OCI-LY1 (cell line): ENCODE measurements around the gene REXO4.
"Not testable (repeated sequence)": the region's sequence is repeated elsewhere in the genome, so short reads cannot be mapped to it uniquely, and the experiment has no call there.

Experiments used
- H2AFZ ChIP-seq: fragments of 200-600 bp; sonication (generic), shearing (Covaris generic); 2 replicates; pipeline ENCODE4 v1.6.0; 2014; ENCODE audit warnings: antibody characterized with exemption, mild to moderate bottlenecking, low read length
- H3F3A ChIP-seq: fragments of 200-600 bp; sonication (generic), shearing (Covaris generic); 2 replicates; pipeline ENCODE4 v1.6.0; 2014; ENCODE audit warnings: mild to moderate bottlenecking, antibody characterized with exemption, low read length, moderate library complexity; ENCODE audit not compliant: insufficient read depth
- H3K27ac ChIP-seq: fragments of 200-600 bp; sonication (generic); 2 replicates; pipeline ENCODE4 v1.5.1; 2014; ENCODE audit warnings: low read length, mixed run types, mild to moderate bottlenecking, low read depth; ENCODE audit not compliant: poor library complexity, severe bottlenecking
- H3K27me3 ChIP-seq: fragments of 200-600 bp; sonication (generic); 2 replicates; pipeline ENCODE4 v1.6.0; 2014; ENCODE audit warnings: antibody characterized with exemption, mild to moderate bottlenecking, low read length, moderate library complexity; ENCODE audit not compliant: insufficient read depth
- H3K36me3 ChIP-seq: fragments of 200-600 bp; sonication (generic); 2 replicates; pipeline ENCODE4 v1.6.1; 2014; ENCODE audit warnings: mild to moderate bottlenecking, antibody characterized with exemption, low read length, moderate library complexity, mixed read lengths; ENCODE audit not compliant: insufficient read depth
- H3K4me1 ChIP-seq: fragments of 200-600 bp; sonication (generic); 2 replicates; pipeline ENCODE4 v1.5.1; 2014; ENCODE audit warnings: mild to moderate bottlenecking, low read length, moderate library complexity; ENCODE audit not compliant: insufficient read depth, severe bottlenecking
- H3K4me2 ChIP-seq: fragments of 200-600 bp; sonication (generic), shearing (Covaris generic); 2 replicates; pipeline ENCODE4 v1.6.1; 2014; ENCODE audit warnings: low read length
- H3K4me3 ChIP-seq: fragments of 200-600 bp; sonication (generic); 2 replicates; pipeline ENCODE4 v1.5.1; 2014; ENCODE audit warnings: low read length, low read depth, mild to moderate bottlenecking, mixed read lengths; ENCODE audit not compliant: poor library complexity, severe bottlenecking
- H3K79me2 ChIP-seq: fragments of 200-600 bp; shearing (Covaris generic); 2 replicates; pipeline ENCODE4 v1.6.1; 2016; ENCODE audit warnings: mixed run types, low read length, mixed read lengths; ENCODE audit not compliant: insufficient read depth
- H3K9ac ChIP-seq: fragments of 200-600 bp; sonication (generic), shearing (Covaris generic); 2 replicates; pipeline ENCODE4 v1.6.1; 2014; ENCODE audit warnings: mild to moderate bottlenecking, low read length, mixed read lengths
- H3K9me2 ChIP-seq: fragments of 200-600 bp; sonication (generic), shearing (Covaris generic); 2 replicates; pipeline ENCODE4 v1.6.1; 2014; ENCODE audit warnings: low read depth, mild to moderate bottlenecking, low read length, mixed read lengths
- H3K9me3 ChIP-seq: fragments of 200-600 bp; shearing (Covaris generic); 2 replicates; pipeline ENCODE4 v1.6.1; 2014; ENCODE audit warnings: low read length, mixed read lengths
- H4K20me1 ChIP-seq: fragments of 200-600 bp; sonication (generic), shearing (Covaris generic); 2 replicates; pipeline ENCODE4 v1.6.0; 2016; ENCODE audit warnings: mild to moderate bottlenecking, low read length; ENCODE audit not compliant: insufficient read depth
- EZH2 ChIP-seq: fragments of 200-600 bp; sonication (generic), shearing (Covaris generic); IDR thresholded peaks from 2 replicates; pipeline ENCODE4 v1.8.0; 2017; ENCODE audit warnings: borderline replicate concordance, mixed run types, mild to moderate bottlenecking, antibody characterized with exemption, low read length, moderate library complexity, mixed read lengths
- TF ChIP-seq, protein P1 (sequence below): fragments of 200-600 bp; sonication (generic), shearing (Covaris generic); IDR thresholded peaks from 2 replicates; pipeline ENCODE4 v1.5.1; 2017; ENCODE audit warnings: mild to moderate bottlenecking, antibody characterized with exemption, low read length, moderate library complexity, mixed read lengths

REXO4 gene

DNA sequence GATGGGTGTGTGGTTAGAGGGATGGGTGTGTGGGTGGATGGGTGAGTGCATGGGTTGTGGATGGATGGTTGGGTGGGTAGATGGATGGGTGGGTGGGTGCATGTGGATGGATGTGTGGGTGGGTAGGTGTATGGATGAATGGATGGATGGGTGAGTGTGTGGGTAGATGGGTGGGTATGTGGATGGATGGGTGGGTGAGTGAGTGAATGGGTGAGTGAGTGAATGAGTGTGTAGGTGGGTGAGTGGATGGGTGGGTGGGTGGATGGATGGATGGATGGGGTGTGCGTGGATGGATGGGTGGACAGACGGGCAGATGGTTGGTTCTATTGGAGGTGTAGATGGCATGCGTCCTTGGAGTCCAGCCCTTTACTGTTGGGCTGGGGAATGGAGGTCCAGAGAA, 24.4 kb downstream of the REXO4 start:
- H3K79me2 ChIP-seq: no peaks in the 10 kb centered on the region
- no peak for TF ChIP-seq EZH2
- TF ChIP-seq, protein P1, sequence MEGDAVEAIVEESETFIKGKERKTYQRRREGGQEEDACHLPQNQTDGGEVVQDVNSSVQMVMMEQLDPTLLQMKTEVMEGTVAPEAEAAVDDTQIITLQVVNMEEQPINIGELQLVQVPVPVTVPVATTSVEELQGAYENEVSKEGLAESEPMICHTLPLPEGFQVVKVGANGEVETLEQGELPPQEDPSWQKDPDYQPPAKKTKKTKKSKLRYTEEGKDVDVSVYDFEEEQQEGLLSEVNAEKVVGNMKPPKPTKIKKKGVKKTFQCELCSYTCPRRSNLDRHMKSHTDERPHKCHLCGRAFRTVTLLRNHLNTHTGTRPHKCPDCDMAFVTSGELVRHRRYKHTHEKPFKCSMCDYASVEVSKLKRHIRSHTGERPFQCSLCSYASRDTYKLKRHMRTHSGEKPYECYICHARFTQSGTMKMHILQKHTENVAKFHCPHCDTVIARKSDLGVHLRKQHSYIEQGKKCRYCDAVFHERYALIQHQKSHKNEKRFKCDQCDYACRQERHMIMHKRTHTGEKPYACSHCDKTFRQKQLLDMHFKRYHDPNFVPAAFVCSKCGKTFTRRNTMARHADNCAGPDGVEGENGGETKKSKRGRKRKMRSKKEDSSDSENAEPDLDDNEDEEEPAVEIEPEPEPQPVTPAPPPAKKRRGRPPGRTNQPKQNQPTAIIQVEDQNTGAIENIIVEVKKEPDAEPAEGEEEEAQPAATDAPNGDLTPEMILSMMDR: no peak
- H3K4me3 ChIP-seq: no peak overlapping the region
- no peak overlapping the region for H2AFZ ChIP-seq
- no peaks in the 10 kb centered on the region for H3K9me3 ChIP-seq
- no peaks in the 10 kb centered on the region for H3F3A ChIP-seq
- no peak overlapping the region for H3K27ac ChIP-seq
- no peak overlapping the region for H3K9ac ChIP-seq
- H3K4me2 ChIP-seq: no peak overlapping the region
- no peaks in the 10 kb centered on the region for H3K4me1 ChIP-seq
- no peaks in the 10 kb centered on the region for H3K9me2 ChIP-seq
- H3K36me3 ChIP-seq: no peaks in the 10 kb centered on the region; the same call in 1 of the 2 replicates
- H3K27me3 ChIP-seq: peaks cover 11% of the 10 kb centered on the region
- no peaks in the 10 kb centered on the region for H4K20me1 ChIP-seq

DNA sequence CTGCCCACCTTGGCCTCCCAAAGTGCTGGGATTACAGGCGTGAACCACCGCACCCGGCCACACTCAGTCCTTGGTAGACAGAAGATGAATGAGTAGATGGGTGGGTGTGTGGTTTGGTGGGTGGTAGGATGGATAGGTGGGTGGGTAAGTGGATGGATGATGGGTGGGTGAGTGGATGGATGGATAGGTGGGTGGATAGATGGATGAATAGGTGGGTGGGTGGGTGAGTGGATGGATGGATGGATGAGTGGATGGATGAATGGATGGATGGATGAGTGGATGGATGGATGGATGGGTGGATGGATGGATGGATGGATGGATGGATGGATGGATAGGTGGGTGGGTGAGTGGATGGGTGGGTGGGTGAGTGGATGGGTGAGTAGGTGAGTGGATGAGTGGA, 25.5 kb downstream of the REXO4 start:
- not testable (repeated sequence) for H3K27ac ChIP-seq, H3K4me1 ChIP-seq, H3K4me3 ChIP-seq, H3K79me2 ChIP-seq, H3K9ac ChIP-seq, H4K20me1 ChIP-seq, H3K9me2 ChIP-seq, H3K4me2 ChIP-seq, H3K36me3 ChIP-seq, H3F3A ChIP-seq, H3K9me3 ChIP-seq, H2AFZ ChIP-seq, H3K27me3 ChIP-seq

DNA sequence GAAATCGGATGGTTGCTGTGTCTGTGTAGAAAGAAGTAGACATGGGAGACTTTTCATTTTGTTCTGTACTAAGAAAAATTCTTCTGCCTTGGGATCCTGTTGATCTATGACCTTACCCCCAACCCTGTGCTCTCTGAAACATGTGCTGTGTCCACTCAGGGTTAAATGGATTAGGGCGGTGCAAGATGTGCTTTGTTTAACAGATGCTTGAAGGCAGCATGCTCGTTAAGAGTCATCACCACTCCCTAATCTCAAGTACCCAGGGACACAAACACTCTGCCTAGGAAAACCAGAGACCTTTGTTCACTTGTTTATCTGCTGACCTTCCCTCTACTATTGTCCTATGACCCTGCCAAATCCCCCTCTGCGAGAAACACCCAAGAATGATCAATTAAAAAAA, 26.4 kb downstream of the REXO4 start:
- not testable (repeated sequence) for H3K27ac ChIP-seq, H3K79me2 ChIP-seq, H3K27me3 ChIP-seq, H3K9me2 ChIP-seq, H3K4me3 ChIP-seq, H3F3A ChIP-seq, H3K9ac ChIP-seq, H4K20me1 ChIP-seq, H3K36me3 ChIP-seq, H3K4me1 ChIP-seq, H2AFZ ChIP-seq, H3K4me2 ChIP-seq, H3K9me3 ChIP-seq

DNA sequence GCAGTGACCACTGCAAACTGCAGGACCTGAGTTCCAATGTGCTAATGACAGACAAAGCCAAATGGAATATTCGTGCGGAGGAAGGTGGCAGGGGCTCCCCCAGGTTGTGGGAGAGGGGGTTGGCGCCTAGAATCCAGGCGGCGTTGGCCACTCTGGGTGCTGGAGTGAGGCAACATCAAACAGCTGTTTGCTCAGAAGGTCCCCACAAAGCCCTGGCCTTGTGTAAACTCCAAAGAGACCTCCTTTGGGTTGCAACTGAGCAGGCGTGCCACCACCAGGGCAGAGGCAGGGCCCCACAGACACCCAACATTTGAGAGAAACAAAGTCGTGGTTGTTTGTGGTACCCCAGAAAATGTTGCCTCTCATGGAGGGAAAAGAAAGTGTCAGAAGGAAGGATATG, 27.1 kb downstream of the REXO4 start:
- Histone ChIP-seq H3K27me3 (peaks cover 7% of the 10 kb centered on the region; the same call in 1 of the 2 replicates), H3K9ac (no peak overlapping the region), H3K79me2 (no peaks in the 10 kb centered on the region), H3K4me1 (no peaks in the 10 kb centered on the region), H3K9me3 (no peaks in the 10 kb centered on the region), H3K36me3 (no peaks in the 10 kb centered on the region; the same call in 1 of the 2 replicates), H3K9me2 (no peaks in the 10 kb centered on the region), H3K4me3 (no peak overlapping the region), H3K27ac (no peak overlapping the region), H4K20me1 (no peaks in the 10 kb centered on the region), H3F3A (no peaks in the 10 kb centered on the region), H2AFZ (no peak overlapping the region), H3K4me2 (no peak overlapping the region)
- TF ChIP-seq, protein P1: no peak
- TF ChIP-seq EZH2: no peak
